Neutrophil (primary cell): ENCODE results near the gene KLHL25.

Experiments used
- H3K27ac ChIP-seq: fragments of 200-600 bp; sonication (generic); 2 replicates; pipeline ENCODE4 v1.5.1; 2016; ENCODE audit warnings: mild to moderate bottlenecking, moderate library complexity
- H3K27me3 ChIP-seq: fragments of 200-600 bp; sonication (generic); 2 replicates; pipeline ENCODE4 v1.6.0; 2016; ENCODE audit warnings: mild to moderate bottlenecking
- H3K36me3 ChIP-seq: fragments of 200-600 bp; sonication (generic); 2 replicates; pipeline ENCODE4 v1.5.1; 2017
- H3K4me1 ChIP-seq, 2 experiments: fragments of 200-600 bp in 1 of 2; sonication (generic) in 1 of 2; 1 replicate in 1 of 2; 2 replicates in 1 of 2; pipeline versions ENCODE4 v1.5.1 to v1.6.1; 2013 to 2016; ENCODE audit warnings: low read depth in 1 of 2, low read length in 1 of 2, mild to moderate bottlenecking in 1 of 2, moderate library complexity in 1 of 2; ENCODE audit not compliant: control insufficient read depth in 1 of 2, insufficient read depth in 1 of 2
- H3K4me3 ChIP-seq, 2 experiments: fragments of 200-600 bp in 1 of 2; sonication (generic) in 1 of 2; 1 replicate in 1 of 2; 2 replicates in 1 of 2; pipeline ENCODE4 v1.5.1; 2013 to 2016; ENCODE audit warnings: low read depth in 1 of 2, low read length in 1 of 2, mild to moderate bottlenecking in 1 of 2, moderate library complexity in 1 of 2
- H3K9me3 ChIP-seq: fragments of 200-600 bp; sonication (generic); 2 replicates; pipeline ENCODE4 v1.5.1; 2016
- CTCF ChIP-seq: fragments of 200-600 bp; sonication (generic); IDR thresholded peaks from 2 replicates; pipeline ENCODE4 v1.5.1; 2016; ENCODE audit warnings: antibody characterized with exemption

Gene KLHL25

DNA sequence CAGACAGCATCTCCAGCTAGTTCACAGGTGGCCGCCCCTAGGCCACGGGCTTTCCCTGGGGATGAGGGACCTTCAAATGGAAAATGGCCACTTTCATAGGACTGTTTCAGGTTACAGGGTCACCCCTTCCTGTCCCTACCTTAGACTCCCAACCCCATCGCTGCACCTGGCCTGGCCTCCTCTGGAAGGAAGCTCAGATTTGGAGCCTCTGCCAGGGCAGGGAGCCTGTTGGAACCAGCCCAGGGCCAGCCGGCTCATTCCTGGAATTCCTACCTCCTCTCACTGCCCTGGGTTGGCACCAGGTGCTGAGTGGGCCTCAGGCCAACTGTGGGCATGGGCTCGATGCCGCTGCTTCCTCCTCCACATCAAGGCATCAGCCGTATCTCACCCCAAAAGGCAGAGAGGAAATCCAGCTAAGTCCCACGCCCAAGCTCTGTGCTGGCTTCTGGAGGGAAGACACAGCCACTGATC lies 42.2 kb downstream of the KLHL25 start:
- Histone ChIP-seq H3K4me1 (no peaks in the 10 kb centered on the region), H3K9me3 (no peaks in the 10 kb centered on the region), H3K27me3 (peaks cover 10% of the 10 kb centered on the region), H3K27ac (no peak overlapping the region), H3K36me3 (peaks cover 23% of the 10 kb centered on the region), H3K4me3 (no peak overlapping the region)
- no peak for TF ChIP-seq CTCF

DNA sequence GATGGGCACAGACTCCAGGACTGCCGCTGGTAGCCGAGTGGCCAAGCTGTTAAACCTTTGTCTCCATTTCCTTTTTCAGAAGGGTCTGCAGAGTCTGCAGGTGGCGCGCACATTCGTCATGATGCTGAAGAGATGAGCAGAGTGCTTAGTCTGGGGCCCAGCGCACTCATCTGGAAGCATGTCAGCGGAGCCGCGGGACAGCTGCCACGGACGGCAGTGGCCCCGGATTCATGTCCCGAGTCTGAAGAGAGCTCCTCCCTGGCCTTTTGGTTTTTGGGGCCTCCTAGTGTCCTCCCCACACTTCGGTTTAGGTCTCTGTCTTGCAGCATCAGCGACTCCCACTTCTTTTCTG lies 42.6 kb downstream of the KLHL25 start:
- H3K9me3 ChIP-seq, result no peaks in the 10 kb centered on the region
- peaks cover 27% of the 10 kb centered on the region for H3K36me3 ChIP-seq
- no peak overlapping the region for H3K27ac ChIP-seq
- no peaks in the 10 kb centered on the region for H3K4me1 ChIP-seq
- no peak for TF ChIP-seq CTCF
- peaks cover 10% of the 10 kb centered on the region for H3K27me3 ChIP-seq
- no peak overlapping the region for H3K4me3 ChIP-seq

- TF ChIP-seq CTCF, result no peak
- Histone ChIP-seq H3K27me3 (peaks cover 10% of the 10 kb centered on the region), H3K9me3 (no peaks in the 10 kb centered on the region), H3K36me3 (peaks cover 33% of the 10 kb centered on the region), H3K27ac (no peak overlapping the region), H3K4me3 (no peak overlapping the region), H3K4me1 (no peaks in the 10 kb centered on the region)
Observed at GRCh38 chr15:85751291-85752123, 43.2 kb downstream of the KLHL25 start.

GRCh38 chr15:85750319-85751290 lies 44.1 kb downstream of the KLHL25 start:
- Histone ChIP-seq H3K4me1 (no peaks in the 10 kb centered on the region), H3K27me3 (peaks cover 10% of the 10 kb centered on the region), H3K4me3 (no peak overlapping the region), H3K36me3 (peaks cover 42% of the 10 kb centered on the region), H3K27ac (no peak overlapping the region), H3K9me3 (no peaks in the 10 kb centered on the region)
- TF ChIP-seq CTCF, result no peak

- Histone ChIP-seq H3K36me3 (peaks cover 53% of the 10 kb centered on the region), H3K27ac (no peak overlapping the region), H3K4me1 (no peaks in the 10 kb centered on the region)
Observed at GRCh38 chr15:85749261-85750151, 45.2 kb downstream of the KLHL25 start.

More at GRCh38 chr15:85749261-85750151, 45.2 kb downstream of the KLHL25 start:
- Histone ChIP-seq H3K27me3 (peaks cover 10% of the 10 kb centered on the region), H3K9me3 (peaks cover 3% of the 10 kb centered on the region), H3K4me3 (no peak overlapping the region)
- no peak for TF ChIP-seq CTCF
